Activated naive CD8-positive, alpha-beta T cell treated with anti-CD3 and anti-CD28 coated beads, Interleukin-2, amount 10 ng/mL, durations not matched to agents 7 days and 5 days (primary cell): ENCODE measurements around the gene ZBTB7B. TPM values are rescaled to one million over a fixed set of nuclear protein-coding genes. Genes with fewer than 3 reads are reported as not detected.

ENCODE experiments used
- ATAC-seq: fragments of 150-1000 bp; cut with Tn5 transposase; one replicate; pipeline ENCODE4 v1.10.0; 2021; ENCODE audit warnings: low read depth, moderate library complexity
- POLR2A ChIA-PET: fragments of 350-600 bp; sonication (Branson Sonifier 250); formaldehyde crosslinking; loops from one replicate; lab custom pipeline; 2021; ENCODE audit warnings: antibody characterized with exemption; lab: Charles Lee
- DNase-seq: peaks from one replicate; pipeline ENCODE4 v3.0.0; 2021
- H3K27ac Mint-ChIP-seq: one replicate; pipeline ENCODE4 v1.8.0; 2022; ENCODE audit warnings: mild to moderate bottlenecking, mixed read lengths
- H3K27me3 Mint-ChIP-seq: one replicate; pipeline ENCODE4 v1.8.0; 2022; ENCODE audit warnings: mild to moderate bottlenecking, moderate library complexity, mixed read lengths
- H3K36me3 Mint-ChIP-seq: one replicate; pipeline ENCODE4 v1.8.0; 2021; ENCODE audit warnings: mild to moderate bottlenecking, mixed read lengths
- H3K4me1 Mint-ChIP-seq: one replicate; pipeline ENCODE4 v1.8.0; 2021; ENCODE audit warnings: mixed read lengths
- H3K4me3 Mint-ChIP-seq: one replicate; pipeline ENCODE4 v1.8.0; 2022; ENCODE audit warnings: mild to moderate bottlenecking, moderate library complexity, mixed read lengths
- H3K9me3 Mint-ChIP-seq: one replicate; pipeline ENCODE4 v1.8.0; 2021; ENCODE audit warnings: mixed read lengths
- total RNA-seq, 2 experiments: library from RNA; stranded (reverse); gene quantifications; one replicate each; pipeline ENCODE4 v1.2.3, GENCODE V29; 2021

ZBTB7B gene
- total RNA-seq, 2 experiments from 2014 or later: 41.4 to 48.4 TPM

DNA sequence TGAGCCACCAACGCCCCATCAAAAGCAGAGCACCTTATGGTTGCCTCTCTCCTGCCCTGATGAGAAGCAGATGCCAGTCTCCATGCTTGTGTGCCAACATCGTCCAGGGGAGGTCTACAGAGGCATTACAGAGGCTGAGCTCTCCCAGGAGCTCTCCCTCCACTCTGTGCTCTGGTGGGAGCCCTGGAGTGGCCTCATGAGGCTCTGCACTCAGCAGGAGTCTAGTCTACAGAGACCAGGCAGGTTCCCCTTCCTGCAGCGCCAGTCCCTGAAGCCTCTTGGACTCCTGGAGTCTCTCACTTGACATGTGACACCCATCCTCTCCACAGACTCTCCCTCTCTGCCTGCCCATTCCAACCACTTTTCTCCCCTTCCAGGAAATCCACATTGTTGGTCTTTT, 34.4 kb downstream of the ZBTB7B start:
- POLR2A ChIA-PET: interaction anchor here (0.9 kb wide), 1 partner anchor 14 kb away, joined by 5 read pairs; the partner anchor contains the start of gene ADAM15
- DNase-seq: no peak
- H3K4me3 Mint-ChIP-seq: no peak overlapping the region
- no peaks in the 10 kb centered on the region for H3K36me3 Mint-ChIP-seq
- peaks cover 20% of the 10 kb centered on the region for H3K27me3 Mint-ChIP-seq
- H3K4me1 Mint-ChIP-seq: peaks cover 8% of the 10 kb centered on the region
- no peaks in the 10 kb centered on the region for H3K9me3 Mint-ChIP-seq
- no peak for ATAC-seq
- no peak overlapping the region for H3K27ac Mint-ChIP-seq

DNA sequence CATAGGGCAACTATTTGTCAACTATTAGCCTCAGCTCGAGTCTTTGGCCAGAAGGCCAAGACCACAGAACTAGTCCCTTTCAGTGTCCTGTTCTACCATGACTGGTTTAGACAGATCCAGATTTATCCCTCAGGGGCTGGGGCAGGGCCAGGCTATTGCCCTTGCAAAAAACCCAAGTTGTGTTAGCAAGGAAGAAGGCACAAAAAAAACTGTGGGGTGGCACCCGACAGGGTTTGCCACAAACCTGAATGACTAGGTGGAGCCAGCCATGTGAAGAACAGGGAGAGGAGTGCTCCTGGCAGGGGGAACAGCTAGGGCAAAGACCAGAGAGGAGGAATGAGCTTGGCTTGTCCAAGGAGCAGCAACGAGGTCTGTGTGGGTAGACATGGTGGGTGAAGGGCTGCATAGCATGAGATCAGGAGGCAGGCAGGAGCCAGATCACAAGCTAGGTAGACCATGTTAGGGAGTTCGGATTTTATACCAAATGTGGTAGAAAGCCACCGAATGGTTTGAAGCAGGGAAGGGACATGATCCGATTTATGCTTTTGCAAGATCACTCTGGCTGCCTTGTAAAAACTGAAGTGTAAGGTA, 35.3 kb downstream of the ZBTB7B start:
- DNase-seq (no peak), ATAC-seq (no peak)
- Mint-ChIP-seq H3K27me3 (peaks cover 24% of the 10 kb centered on the region), H3K27ac (no peak overlapping the region), H3K9me3 (no peaks in the 10 kb centered on the region), H3K4me1 (peaks cover 8% of the 10 kb centered on the region), H3K36me3 (no peaks in the 10 kb centered on the region), H3K4me3 (no peak overlapping the region)
- POLR2A ChIA-PET: interaction anchor here (0.9 to 1.1 kb wide), 2 partner anchors 13 to 27 kb away, joined by 3 to 5 read pairs; partner anchors contain the start of gene ADAM15

DNA sequence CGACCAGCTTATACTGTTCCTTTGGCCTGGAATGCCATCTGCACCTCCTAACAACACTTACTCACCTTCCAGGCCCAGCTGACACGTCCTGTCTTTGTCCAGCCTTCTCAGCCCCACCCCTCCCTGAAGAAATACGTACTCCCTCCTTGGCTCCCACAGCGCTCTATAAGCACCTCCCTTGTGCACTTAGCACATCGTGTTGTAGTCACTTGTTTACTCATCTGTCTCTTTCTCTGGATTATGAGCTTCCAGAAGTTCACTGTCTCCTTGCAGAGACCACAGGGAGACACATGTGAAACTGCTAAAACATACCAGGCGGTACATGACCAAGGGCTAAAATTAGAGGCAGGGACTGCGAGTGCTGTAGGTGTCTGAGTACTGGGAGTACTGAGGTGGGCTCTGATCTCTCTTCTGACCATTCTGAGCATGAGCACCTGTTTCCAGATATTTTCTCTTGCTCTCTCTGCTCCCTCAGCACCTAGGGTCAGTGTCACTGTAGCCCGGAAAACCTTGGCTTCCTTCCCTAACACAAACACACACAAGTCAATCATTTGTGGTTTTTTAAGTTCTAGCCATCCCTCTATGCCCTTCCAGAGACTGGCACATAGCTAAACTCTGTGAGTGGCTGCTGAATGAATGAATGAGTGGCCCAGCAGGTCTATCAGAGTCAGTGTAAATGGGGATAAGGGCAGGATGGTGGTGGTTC, 36.2 kb downstream of the ZBTB7B start:
- no peaks in the 10 kb centered on the region for H3K9me3 Mint-ChIP-seq
- H3K4me1 Mint-ChIP-seq: peaks cover 8% of the 10 kb centered on the region
- no peak overlapping the region for H3K27ac Mint-ChIP-seq
- no peak for ATAC-seq
- no peak for DNase-seq
- POLR2A ChIA-PET: interaction anchor here (1.1 kb wide), 1 partner anchor 28 kb away, joined by 3 read pairs; no protein-coding TSS in a partner anchor
- no peak overlapping the region for H3K4me3 Mint-ChIP-seq
- H3K27me3 Mint-ChIP-seq: peaks cover 24% of the 10 kb centered on the region
- H3K36me3 Mint-ChIP-seq: no peaks in the 10 kb centered on the region

DNA sequence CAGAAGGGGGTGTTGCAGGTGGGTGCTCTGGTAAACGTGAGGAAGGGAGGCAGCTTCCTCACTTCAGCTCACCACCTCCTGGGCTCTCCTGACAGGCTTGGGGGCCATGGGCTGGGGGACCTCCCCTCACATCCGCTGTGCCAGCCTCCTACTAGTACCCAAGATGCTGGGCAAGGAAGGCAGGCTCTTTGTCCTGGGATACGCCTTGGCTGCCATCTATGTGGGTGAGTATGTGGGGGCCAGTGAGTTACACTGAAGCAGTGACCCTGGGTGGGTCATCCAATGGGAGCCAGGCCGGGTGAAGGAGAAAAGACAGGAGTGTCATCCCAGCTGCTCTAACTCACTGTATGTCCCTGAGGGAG, 36.7 kb downstream of the ZBTB7B start:
- Mint-ChIP-seq H3K27ac (no peak overlapping the region), H3K4me3 (no peak overlapping the region), H3K27me3 (peaks cover 24% of the 10 kb centered on the region), H3K36me3 (no peaks in the 10 kb centered on the region), H3K4me1 (peaks cover 8% of the 10 kb centered on the region), H3K9me3 (no peaks in the 10 kb centered on the region)
- POLR2A ChIA-PET: interaction anchor here (1.1 kb wide), 1 partner anchor 29 kb away, joined by 3 read pairs; no protein-coding TSS in a partner anchor
- ATAC-seq (no peak), DNase-seq (no peak)

DNA sequence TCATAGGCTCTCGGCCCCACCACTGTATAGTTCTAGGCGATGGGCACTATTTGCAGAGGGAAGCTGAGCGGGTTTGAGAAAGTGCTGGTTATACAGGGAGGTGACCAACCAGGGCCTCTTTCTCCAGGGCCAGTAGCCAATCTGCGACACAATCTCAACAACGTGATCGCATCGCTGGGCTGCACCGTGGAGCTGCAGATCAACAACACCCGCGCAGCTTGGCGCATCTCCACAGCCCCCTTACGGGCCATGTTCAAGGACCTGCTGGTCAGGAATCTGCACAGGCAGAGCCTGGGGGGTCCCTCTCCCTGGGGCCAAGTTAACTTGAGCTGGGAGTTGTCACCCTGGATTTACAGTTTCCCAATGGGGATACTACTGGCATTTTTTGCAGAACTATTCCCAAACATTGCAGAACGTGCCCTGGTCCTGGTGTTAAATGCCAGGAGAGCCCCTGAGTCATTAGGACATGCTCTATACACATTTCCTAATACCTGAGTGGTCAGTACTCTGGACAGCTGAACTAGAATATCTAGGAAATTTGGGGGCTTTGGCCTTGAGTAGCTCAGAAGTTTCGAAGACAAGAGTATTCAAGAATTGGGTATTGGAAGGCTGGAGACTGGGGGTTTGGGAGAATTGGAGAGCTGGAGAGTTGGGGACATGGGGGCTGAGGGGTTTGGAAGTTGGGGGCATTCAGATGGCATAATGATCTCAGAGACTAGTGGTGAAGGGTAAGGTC, 37.9 kb downstream of the ZBTB7B start:
- H3K27ac Mint-ChIP-seq: no peak overlapping the region
- POLR2A ChIA-PET: no interaction called here

DNA sequence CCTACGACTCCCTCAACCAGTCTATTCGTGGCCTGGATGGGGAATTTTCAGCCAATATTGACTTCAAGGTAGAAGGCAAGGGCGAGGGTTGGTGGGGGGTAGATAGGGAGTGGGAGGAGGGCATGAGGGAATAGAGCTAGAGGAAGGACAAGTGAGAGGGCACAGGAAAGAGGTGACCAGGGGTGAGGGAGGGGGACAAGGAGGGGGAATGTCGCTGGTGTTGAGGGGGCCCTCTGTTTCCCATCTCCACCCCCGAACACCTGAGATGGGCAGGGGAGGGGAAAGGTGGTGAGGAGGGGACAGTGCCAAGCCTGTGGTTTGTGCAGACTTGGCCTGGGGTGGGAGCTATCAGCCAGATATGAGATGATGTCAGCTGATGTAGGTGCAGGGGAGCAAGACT, 40.2 kb downstream of the ZBTB7B start:
- H3K4me3 Mint-ChIP-seq: no peak overlapping the region
- DNase-seq: no peak
- no peaks in the 10 kb centered on the region for H3K36me3 Mint-ChIP-seq
- POLR2A ChIA-PET: no interaction called here
- H3K9me3 Mint-ChIP-seq: no peaks in the 10 kb centered on the region
- peaks cover 16% of the 10 kb centered on the region for H3K4me1 Mint-ChIP-seq
- ATAC-seq: no peak
- H3K27ac Mint-ChIP-seq: peak overlapping the region; percentile 32
- H3K27me3 Mint-ChIP-seq: peaks cover 16% of the 10 kb centered on the region

More for the DNA sequence above, 37.9 kb downstream of the ZBTB7B start:
- no peak for DNase-seq
- no peaks in the 10 kb centered on the region for H3K36me3 Mint-ChIP-seq
- H3K27me3 Mint-ChIP-seq: peaks cover 22% of the 10 kb centered on the region
- H3K9me3 Mint-ChIP-seq: no peaks in the 10 kb centered on the region
- ATAC-seq: no peak
- no peak overlapping the region for H3K4me3 Mint-ChIP-seq
- peaks cover 16% of the 10 kb centered on the region for H3K4me1 Mint-ChIP-seq

DNA sequence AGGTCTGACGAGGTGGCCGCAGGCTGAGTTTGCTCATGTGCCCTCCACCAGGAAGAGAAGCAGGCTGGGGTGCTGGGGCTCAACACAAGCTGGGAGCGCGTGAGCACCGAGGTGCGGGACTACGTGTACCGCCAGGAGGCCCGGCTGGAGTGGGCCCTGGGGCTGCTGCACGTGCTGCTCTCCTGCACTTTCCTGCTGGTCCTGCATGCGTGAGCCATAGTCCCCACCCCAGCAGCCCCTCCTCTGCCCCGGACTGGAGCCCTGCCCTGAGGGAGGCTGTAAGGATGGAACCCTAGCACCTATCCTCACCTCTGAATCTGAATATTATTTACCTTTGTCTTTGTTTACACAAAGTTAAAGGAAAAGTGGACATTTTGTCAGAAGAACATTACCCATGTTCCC, 40.7 kb downstream of the ZBTB7B start:
- Mint-ChIP-seq H3K27ac (no peak overlapping the region), H3K36me3 (no peaks in the 10 kb centered on the region), H3K27me3 (peaks cover 16% of the 10 kb centered on the region), H3K9me3 (no peaks in the 10 kb centered on the region), H3K4me3 (no peak overlapping the region), H3K4me1 (peaks cover 16% of the 10 kb centered on the region)
- DNase-seq: no peak
- no peak for ATAC-seq
- POLR2A ChIA-PET: interaction anchor here (0.6 kb wide), 1 partner anchor 288 kb away, joined by 5 read pairs; no protein-coding TSS in a partner anchor

DNA sequence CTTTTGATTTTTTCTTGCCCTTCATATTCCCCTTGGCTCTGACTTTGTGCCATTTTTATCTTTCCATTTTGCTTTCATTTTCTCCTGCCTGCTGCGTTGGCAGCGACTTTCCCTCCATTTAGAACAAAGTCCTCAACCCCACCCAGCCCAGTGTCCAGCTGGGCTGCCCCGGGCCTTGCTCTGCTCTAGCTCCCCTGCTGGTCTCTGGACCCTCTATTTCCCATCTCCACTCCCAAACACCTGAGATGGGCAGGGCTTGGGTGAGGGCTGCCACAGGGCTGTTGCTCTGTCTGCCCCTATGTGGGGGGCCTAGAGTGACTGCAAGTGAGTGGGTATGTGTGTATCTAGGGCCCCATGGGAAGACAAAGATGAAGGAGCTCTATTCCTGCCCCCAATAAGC, 41.2 kb downstream of the ZBTB7B start:
- Mint-ChIP-seq H3K27me3 (peaks cover 13% of the 10 kb centered on the region), H3K36me3 (no peaks in the 10 kb centered on the region), H3K27ac (no peak overlapping the region), H3K4me3 (no peak overlapping the region), H3K9me3 (no peaks in the 10 kb centered on the region), H3K4me1 (peaks cover 13% of the 10 kb centered on the region)
- ATAC-seq (no peak), DNase-seq (no peak)
- POLR2A ChIA-PET: interaction anchor here (0.6 to 1.0 kb wide), 3 partner anchors 16 to 288 kb away, joined by 3 to 5 read pairs (median 4); no protein-coding TSS in a partner anchor

DNA sequence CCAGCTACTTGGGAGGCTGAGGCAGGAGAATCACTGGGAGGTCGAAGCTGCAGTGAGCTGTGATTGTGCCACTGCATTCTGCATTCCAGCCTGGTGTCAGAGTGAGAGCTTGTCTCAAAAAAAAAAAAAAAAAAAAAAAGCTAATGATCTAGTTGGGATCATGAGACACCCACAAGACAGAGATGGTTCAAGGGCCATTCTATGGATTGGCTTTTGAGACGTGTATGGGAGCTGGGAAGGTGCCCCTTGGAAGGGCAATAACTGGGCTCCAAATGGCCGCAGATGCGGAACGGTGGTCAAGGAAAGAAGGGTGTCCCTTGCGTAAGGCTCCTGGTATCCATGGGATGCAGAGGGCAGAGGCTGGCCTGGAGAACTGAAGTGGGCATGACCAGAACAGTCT, 41.8 kb downstream of the ZBTB7B start:
- Mint-ChIP-seq H3K27me3 (peaks cover 10% of the 10 kb centered on the region), H3K36me3 (no peaks in the 10 kb centered on the region)
- POLR2A ChIA-PET: interaction anchor here (0.6 to 1.2 kb wide), 6 partner anchors 16 to 60 kb away, joined by 3 to 4 read pairs (median 3); partner anchors contain the start of gene EFNA4

DNA sequence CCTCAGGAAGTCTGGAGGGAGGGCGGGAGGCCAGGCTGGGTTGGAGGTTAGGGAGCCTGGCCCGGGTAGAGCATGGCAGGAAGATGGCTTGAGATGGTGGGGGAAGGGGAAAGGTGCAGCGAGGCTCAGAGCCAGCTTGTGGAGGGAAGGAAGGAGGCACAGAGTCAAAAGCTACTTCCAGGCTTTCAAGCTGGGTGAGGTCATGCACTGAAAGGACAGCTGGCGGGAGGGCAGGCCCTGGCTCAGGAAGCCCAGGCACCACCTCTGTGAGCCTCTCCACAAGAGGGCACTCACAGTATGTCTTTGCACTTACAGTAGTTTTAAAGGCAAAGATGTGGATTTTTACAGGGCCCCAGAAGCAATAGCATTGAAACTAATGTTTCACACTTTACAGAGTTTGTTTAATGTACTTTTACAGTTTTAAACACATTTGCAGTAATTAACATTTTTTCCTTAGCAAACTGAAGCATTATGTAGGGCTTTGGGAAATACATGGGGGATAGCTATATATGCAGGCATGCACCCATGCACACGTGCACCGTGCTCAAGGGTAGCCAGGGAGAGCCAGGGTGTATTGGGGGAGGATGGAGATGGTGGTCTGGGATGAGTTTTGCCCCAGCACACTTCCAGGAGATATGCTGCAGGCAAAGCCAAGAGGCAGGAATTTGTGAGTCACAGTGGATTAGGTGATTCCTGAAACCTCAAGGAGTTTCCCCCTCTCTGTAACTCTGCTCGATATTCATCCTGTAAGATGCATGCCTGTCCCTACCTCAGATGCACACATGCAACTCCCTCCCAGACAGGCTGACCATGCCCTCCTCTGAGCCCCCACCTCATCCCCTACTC, 42.4 kb downstream of the ZBTB7B start:
- peak; percentile 52 for DNase-seq
- POLR2A ChIA-PET: interaction anchor here (0.6 to 1.2 kb wide), 7 partner anchors 15 to 60 kb away, joined by 3 to 4 read pairs (median 3); partner anchors contain the start of gene EFNA4

More for the DNA sequence above, 41.8 kb downstream of the ZBTB7B start:
- ATAC-seq: no peak
- no peak for DNase-seq
- H3K4me3 Mint-ChIP-seq: no peak overlapping the region
- no peaks in the 10 kb centered on the region for H3K9me3 Mint-ChIP-seq
- peaks cover 9% of the 10 kb centered on the region for H3K4me1 Mint-ChIP-seq
- peak overlapping the region; percentile 37 for H3K27ac Mint-ChIP-seq

DNA sequence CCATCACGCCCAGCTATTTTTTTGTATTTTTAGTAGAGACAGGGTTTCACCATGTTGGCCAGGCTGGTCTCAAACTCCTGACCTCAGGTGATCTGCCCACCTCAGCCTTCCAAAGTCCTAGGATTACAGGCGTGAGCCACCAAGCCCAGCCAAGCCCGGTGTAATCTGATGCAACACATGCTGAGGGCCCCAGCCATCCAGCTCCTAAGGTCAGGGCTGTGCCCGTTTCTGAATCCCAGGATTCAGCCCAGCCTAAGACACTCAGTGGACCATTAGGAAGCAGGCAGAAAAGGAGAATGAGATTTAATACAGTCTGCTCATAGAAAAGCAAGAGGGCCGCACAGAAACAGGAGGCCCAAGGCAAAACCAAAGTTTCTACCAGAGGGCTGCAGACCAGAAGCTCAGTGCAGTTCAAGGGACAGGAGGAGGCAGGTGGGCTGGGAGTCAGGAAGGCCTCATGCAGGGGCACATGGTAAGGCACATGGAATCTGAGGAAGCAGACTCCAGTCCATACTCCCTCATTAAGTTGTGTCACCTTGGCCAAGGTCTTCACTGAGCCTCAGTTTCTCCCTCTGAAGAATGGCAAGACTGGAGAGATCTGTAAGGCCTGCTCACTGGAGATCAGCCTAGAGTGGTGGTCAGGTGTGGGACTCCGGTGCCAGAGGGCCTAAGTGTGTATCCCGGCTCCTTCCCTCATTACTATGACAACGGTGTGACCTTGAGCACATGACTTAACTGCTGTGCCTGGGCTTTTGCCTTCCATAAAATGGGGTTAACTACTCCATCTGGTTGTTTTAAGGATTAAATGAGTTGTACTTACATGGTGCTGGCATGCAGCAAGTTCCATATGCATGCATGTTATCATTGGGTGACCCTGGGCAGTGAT, 46.1 kb downstream of the ZBTB7B start:
- Mint-ChIP-seq H3K4me3 (no peak overlapping the region), H3K27ac (no peak overlapping the region), H3K9me3 (no peaks in the 10 kb centered on the region), H3K36me3 (no peaks in the 10 kb centered on the region), H3K27me3 (no peaks in the 10 kb centered on the region), H3K4me1 (peaks cover 31% of the 10 kb centered on the region)
- POLR2A ChIA-PET: interaction anchor here (0.7 kb wide), 1 partner anchor 9 kb away, joined by 3 read pairs; no protein-coding TSS in a partner anchor
- ATAC-seq (no peak), DNase-seq (no peak)

More for the DNA sequence above, 42.4 kb downstream of the ZBTB7B start:
- peak; percentile 96 for ATAC-seq
- H3K36me3 Mint-ChIP-seq: no peaks in the 10 kb centered on the region
- peak overlapping the region; percentile 12 for H3K27ac Mint-ChIP-seq
- peaks cover 10% of the 10 kb centered on the region for H3K27me3 Mint-ChIP-seq
- H3K4me3 Mint-ChIP-seq: no peak overlapping the region
- H3K9me3 Mint-ChIP-seq: no peaks in the 10 kb centered on the region
- H3K4me1 Mint-ChIP-seq: peaks cover 14% of the 10 kb centered on the region
